Mucosa of stomach (tissue), 1 donor: Measurements from ENCODE around the gene LIN28A.
"Not testable (repeated sequence)": the region's sequence is repeated elsewhere in the genome, so short reads cannot be mapped to it uniquely, and the experiment has no call there.

Experiments
- H3K27me3 ChIP-seq: one replicate; pipeline ENCODE4 v1.7.0; 2013; ENCODE audit warnings: mild to moderate bottlenecking, low read length; ENCODE audit not compliant: control insufficient read depth, insufficient read depth
- H3K36me3 ChIP-seq: one replicate; pipeline ENCODE4 v1.7.0; 2013; ENCODE audit warnings: low read length; ENCODE audit not compliant: control insufficient read depth, insufficient read depth
- H3K4me1 ChIP-seq: one replicate; pipeline ENCODE4 v1.7.0; 2013; ENCODE audit warnings: mild to moderate bottlenecking, low read length; ENCODE audit not compliant: control insufficient read depth, insufficient read depth
- H3K4me3 ChIP-seq: one replicate; pipeline ENCODE4 v1.7.0; 2013; ENCODE audit warnings: low read length
- H3K9ac ChIP-seq: one replicate; pipeline ENCODE4 v1.7.0; 2013; ENCODE audit warnings: mild to moderate bottlenecking, low read length, moderate library complexity
- H3K9me3 ChIP-seq: one replicate; pipeline ENCODE4 v1.7.0; 2013; ENCODE audit warnings: mild to moderate bottlenecking, low read length, moderate library complexity; ENCODE audit not compliant: control insufficient read depth
- donor health status: Pancreatic carcinoma.

LIN28A gene, protein sequence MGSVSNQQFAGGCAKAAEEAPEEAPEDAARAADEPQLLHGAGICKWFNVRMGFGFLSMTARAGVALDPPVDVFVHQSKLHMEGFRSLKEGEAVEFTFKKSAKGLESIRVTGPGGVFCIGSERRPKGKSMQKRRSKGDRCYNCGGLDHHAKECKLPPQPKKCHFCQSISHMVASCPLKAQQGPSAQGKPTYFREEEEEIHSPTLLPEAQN

DNA sequence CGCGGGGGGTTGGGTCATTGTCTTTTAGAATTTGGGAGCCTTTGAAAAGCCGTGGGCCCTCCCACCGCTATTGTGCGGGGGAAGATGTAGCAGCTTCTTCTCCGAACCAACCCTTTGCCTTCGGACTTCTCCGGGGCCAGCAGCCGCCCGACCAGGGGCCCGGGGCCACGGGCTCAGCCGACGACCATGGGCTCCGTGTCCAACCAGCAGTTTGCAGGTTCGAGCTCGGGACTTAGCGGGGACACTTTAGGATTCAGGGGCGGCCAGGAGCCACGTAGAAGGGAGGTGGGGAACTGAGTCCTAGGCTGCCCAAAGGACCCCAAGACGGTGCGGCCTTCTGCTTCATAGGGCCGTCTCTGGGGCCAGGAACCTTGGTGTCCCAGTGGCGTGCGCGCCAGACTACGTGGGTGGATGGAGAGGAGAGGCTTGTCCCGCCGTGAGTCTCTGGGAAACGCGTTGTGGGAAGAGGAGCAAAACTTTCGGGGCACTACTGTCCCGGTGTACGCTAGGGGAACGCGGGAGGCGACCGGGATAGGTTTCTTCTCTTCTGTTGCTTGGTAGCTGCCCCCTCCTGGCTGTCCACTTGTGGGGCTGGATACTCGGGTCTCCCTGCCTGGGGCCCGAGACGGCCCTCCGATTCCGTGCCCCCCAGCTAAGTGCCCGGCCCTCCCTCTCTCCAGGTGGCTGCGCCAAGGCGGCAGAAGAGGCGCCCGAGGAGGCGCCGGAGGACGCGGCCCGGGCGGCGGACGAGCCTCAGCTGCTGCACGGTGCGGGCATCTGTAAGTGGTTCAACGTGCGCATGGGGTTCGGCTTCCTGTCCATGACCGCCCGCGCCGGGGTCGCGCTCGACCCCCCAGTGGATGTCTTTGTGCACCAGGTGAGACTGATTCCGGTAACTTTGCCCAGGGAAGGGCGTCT is at the start of gene LIN28A:
Gene LIN28A, plus strand, starts transcription at position 112 of the 918 bp plus-strand sequence. Its CDS starts 75 bp downstream, at position 187.
- no peak within 1 kb of the TSS for H3K4me3 ChIP-seq
- no peak within 1 kb of the TSS for H3K9ac ChIP-seq
- H3K27me3 ChIP-seq: peaks cover 58% of the 10 kb centered on the region
- H3K9me3 ChIP-seq: no peaks in the 10 kb centered on the region
- no peaks in the 10 kb centered on the region for H3K4me1 ChIP-seq
- H3K36me3 ChIP-seq: no peaks in the 10 kb centered on the region

DNA sequence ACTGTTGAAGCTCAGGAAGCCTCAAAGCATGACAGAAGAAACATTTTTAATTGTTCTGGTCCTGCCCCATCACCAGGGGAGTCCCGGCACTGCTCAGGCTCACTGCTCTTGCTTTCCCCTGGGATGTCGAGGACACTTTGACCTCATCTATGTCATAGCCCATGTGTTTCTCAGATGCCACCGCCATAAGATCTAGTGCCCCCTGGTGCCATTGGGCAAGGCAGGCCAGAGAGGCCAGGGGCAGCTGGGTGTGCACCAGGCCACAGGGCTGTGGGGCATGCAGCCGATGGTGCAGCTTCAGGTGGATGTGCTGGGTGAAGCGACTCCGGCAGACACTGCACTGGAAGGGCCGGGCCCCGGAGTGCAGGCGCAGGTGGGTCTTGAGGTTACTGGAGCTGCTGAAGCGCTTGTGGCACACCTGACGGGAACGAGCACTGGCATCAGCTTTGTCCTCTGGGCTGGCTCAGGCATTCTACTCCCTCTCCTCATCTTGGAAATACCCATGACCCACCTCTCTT is 49.0 kb upstream of the LIN28A start:
- peaks cover 40% of the 10 kb centered on the region for H3K27me3 ChIP-seq
- no peaks in the 10 kb centered on the region for H3K9me3 ChIP-seq
- no peaks in the 10 kb centered on the region for H3K36me3 ChIP-seq
- H3K9ac ChIP-seq: no peak overlapping the region
- H3K4me3 ChIP-seq: no peak overlapping the region
- H3K4me1 ChIP-seq: peaks cover 49% of the 10 kb centered on the region

DNA sequence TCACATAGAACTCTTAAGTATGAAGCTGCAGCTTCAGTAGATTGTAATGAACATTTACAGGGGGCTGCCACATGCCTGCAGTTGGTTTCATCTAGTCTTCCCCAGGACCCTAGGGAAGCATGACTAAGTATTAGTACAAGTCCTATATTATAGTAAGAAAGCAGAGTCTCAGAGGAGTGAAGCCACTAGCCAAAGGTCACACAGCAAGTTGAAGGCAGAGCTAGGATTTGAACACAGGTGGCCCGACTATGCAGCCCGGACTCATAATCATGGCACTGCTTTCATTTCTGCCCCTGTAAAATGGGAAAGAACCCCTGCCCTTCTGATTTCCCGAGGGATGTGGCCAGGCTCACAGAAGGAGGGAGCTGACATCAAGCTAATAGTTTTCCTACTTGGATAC is 48.3 kb upstream of the LIN28A start:
- H3K4me3 ChIP-seq: no peak overlapping the region
- no peaks in the 10 kb centered on the region for H3K9me3 ChIP-seq
- H3K27me3 ChIP-seq: peaks cover 40% of the 10 kb centered on the region
- no peak overlapping the region for H3K9ac ChIP-seq
- H3K36me3 ChIP-seq: no peaks in the 10 kb centered on the region
- H3K4me1 ChIP-seq: peaks cover 42% of the 10 kb centered on the region

DNA sequence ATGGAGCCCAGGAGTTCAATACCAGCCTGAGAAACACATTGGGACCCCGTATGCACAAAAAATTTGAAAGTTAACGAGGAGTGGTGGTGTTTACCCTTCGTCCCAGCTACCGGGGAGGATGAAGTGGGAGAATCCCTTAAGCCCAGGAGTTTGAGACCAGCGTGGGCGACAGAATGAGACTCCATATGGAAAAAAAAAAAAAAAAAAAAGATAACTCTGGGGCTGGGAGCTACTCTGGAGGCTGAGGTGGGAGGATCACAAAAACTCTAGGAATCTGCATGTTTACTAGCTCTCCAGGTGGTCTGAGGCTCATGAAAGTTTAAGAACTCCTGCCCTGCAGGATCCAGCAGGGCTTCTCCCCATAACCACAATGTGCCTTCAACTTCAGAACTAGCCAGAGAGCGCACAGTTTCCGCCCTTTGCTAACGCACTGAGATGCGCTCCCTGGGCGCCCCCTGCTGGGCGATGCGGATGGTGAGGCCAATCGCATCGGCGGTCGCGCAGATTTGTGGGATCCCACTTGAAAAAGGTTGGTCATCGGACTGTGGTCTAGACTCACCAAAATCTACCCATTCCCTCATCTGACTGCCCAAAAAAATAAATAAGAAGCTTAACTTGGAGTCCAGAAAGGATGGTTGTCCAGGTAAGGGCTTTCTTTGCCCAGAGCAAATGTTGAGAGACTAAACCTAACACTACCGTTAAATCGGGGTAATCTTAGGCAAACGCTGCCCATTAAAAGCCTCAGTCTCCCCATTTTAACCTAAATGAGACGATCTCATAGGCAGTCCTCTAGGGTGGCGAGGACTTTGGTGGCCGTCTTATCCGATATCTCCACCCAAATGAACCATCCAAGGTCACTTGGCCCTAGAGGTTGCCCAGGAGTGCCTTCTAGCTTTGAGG is 46.8 kb upstream of the LIN28A start:
- H3K9me3 ChIP-seq: no peaks in the 10 kb centered on the region
- no peaks in the 10 kb centered on the region for H3K36me3 ChIP-seq
- no peak overlapping the region for H3K4me3 ChIP-seq
- peaks cover 28% of the 10 kb centered on the region for H3K4me1 ChIP-seq
- no peak overlapping the region for H3K9ac ChIP-seq
- H3K27me3 ChIP-seq: peaks cover 40% of the 10 kb centered on the region

DNA sequence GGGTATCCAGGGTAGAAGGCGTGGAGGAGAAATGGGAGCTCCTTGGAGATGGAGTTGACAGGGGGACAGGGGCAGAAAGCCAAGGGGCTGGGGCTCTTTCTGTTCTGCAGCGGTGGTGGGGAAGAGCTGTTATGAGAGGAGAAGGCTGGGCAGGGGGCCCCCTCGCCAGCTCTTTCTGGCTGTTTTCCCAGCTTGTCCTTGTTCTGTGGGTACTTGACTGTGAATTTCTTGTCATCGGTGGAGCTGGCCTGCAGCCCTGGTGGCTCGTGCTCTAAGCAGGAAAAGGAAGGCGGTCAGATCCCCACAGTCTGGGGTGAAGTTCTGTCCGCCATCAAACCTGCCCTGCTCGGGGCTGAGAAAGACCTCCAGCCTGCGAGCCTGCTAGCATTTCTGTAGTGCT is 45.7 kb upstream of the LIN28A start:
- Histone ChIP-seq H3K9me3 (no peaks in the 10 kb centered on the region), H3K36me3 (no peaks in the 10 kb centered on the region), H3K4me1 (peaks cover 16% of the 10 kb centered on the region), H3K27me3 (peaks cover 33% of the 10 kb centered on the region), H3K9ac (no peak overlapping the region), H3K4me3 (no peak overlapping the region)

DNA sequence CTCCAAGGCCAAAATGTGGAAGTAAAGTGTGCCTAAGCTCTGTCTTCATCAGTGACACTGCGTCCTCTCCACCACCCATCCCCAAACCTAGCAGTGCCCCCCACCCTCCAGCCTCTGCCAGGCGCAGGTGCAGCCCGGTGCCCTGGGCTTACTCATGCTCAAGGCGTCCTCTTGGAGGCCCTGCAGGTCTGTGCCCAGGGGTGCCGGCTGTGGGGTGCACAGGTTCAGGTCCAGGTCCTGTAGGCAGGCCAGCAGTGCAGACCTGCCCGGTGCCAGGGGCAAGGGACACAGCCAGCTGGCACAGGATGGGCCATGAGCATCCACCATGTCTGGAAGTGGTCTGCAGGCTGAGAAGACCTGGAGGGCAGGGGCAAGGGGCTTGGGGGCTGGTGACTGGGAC is 43.2 kb upstream of the LIN28A start:
- Histone ChIP-seq H3K27me3 (peaks cover 13% of the 10 kb centered on the region), H3K9ac (no peak overlapping the region), H3K4me1 (peaks cover 7% of the 10 kb centered on the region), H3K36me3 (no peaks in the 10 kb centered on the region), H3K4me3 (no peak overlapping the region), H3K9me3 (no peaks in the 10 kb centered on the region)

DNA sequence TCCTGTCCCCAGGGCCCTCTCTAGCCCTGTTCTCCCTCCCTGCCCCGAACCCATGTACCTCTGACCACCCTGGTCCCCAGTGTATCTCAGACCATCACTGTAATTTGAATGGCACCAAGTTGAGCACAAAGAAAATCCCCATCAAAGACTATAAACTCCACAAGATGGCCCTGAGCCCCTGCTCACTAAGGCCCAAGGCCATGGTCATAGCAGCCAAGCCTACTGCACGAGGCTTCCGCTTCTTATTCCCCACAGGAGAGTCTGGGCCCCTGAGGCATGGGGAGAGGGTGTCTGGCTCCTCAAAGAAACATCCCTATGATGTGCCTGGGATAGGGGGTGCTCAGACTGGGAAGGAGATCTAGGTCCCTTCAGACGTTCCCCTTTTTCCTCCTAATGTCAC is 42.6 kb upstream of the LIN28A start:
- Histone ChIP-seq H3K9ac (no peak overlapping the region), H3K4me3 (no peak overlapping the region), H3K9me3 (no peaks in the 10 kb centered on the region), H3K27me3 (peaks cover 13% of the 10 kb centered on the region), H3K36me3 (no peaks in the 10 kb centered on the region), H3K4me1 (peaks cover 7% of the 10 kb centered on the region)

DNA sequence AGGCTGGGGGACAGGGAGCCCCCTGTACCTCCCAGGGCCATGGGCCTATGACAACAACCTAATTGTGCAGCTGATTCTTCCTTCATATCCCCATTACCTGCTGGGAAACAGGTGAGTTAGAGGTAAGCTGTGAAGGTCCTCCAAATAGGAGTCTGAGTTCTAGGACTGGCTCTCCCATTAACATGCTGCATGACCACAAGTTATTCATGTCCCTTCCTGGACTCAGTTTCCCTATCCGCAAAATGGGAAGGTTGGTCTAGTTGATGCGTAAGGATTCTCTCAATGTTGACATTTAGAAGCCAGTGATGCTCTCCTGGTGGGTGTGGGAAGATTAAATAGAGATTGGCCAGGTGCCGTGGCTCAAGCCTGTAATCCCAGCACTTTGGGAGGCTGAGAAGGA is 42.1 kb upstream of the LIN28A start:
- Histone ChIP-seq H3K4me3 (no peak overlapping the region), H3K9ac (no peak overlapping the region), H3K36me3 (no peaks in the 10 kb centered on the region), H3K9me3 (no peaks in the 10 kb centered on the region), H3K27me3 (peaks cover 8% of the 10 kb centered on the region), H3K4me1 (peaks cover 5% of the 10 kb centered on the region)

DNA sequence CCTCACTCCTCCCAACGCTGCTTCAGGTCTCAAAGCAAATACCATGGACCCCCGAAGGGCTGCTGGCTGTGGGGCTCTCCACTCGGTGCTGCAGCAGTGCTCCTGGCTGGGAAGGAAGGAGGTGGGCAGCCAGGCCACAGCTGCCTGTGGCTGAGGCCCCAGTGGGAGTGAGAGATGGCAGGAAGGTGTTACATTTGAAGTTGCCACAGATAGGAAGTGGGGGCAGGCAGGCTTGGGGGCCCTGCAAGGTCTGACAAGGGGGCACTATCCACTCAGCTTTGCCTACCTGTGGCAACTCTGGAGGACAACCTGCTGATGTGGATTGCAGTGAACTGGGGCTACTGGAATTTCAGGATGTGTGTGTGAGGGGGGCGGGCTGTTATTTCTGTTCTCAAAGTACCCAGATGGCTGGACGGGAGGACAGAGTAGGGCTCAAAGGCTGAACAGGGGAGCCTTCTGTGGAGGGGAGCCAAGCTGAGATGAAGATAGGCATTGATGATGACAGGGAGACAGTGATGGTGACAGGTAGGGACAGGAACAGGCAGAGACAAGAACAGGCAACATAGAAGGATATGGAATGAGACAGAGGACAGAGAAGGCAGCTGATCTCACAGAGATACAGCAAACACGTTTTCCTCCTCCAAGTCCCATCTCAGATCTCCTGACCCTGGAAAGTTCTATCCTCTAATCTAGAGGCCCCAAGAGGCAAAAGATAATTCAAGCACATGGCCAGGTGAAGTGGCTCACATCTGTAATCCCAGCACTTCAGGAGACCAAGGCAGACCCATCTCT is 39.8 kb upstream of the LIN28A start:
- no peak overlapping the region for H3K4me3 ChIP-seq
- H3K27me3 ChIP-seq: no peaks in the 10 kb centered on the region
- H3K4me1 ChIP-seq: no peaks in the 10 kb centered on the region
- no peaks in the 10 kb centered on the region for H3K9me3 ChIP-seq
- no peaks in the 10 kb centered on the region for H3K36me3 ChIP-seq
- H3K9ac ChIP-seq: no peak overlapping the region

DNA sequence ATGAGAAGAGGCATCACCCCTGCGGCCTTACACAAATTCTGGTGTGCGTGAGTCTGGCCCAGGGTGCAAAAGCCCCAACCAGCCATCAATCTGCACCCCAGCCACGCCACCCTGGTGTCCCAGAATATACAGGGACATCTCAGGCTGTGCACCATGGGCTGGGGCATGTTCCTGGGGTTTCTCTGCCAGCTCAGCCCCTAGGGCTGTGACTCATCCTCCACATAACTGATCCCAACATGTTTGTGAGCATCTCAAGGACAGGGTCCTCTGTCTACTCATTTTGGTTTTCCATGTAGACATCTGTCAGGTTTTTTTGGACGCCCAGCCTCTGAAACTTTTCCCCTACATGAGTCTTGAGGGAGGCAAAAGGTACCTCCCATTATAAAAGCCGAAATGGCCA is 38.6 kb upstream of the LIN28A start:
- no peaks in the 10 kb centered on the region for H3K4me1 ChIP-seq
- H3K9me3 ChIP-seq: no peaks in the 10 kb centered on the region
- H3K36me3 ChIP-seq: no peaks in the 10 kb centered on the region
- no peak overlapping the region for H3K9ac ChIP-seq
- no peaks in the 10 kb centered on the region for H3K27me3 ChIP-seq
- H3K4me3 ChIP-seq: no peak overlapping the region

DNA sequence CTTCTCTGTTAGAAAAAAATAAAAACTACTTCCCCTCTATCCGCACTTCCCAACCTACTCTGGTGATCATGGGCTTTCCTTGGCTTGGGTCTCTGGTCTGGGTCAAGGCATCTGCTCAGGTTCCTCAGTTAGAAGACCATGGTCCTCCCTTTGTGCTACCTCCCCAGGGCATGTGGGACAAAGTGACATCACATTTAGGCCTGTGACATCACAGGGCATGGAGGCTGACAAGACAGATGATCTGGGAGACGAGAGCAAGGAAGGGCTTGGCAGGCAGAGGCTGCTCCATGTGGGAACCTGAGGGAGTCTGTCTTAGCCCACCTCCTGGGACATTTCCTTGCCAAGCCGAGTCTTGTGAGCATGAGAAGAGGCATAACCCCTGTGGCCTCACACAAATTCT is 38.0 kb upstream of the LIN28A start, which contains the start of gene ZNF683:
Gene ZNF683, minus strand, starts transcription at position 140 of the 400 bp plus-strand sequence. CDS start 4,179 bp downstream, outside the sequence.
- not testable (repeated sequence) for H3K27me3 ChIP-seq, H3K9me3 ChIP-seq, H3K9ac ChIP-seq, H3K4me3 ChIP-seq, H3K36me3 ChIP-seq, H3K4me1 ChIP-seq
